HFFc6 (cell line): ENCODE data around the gene FBXO41. TPM values are rescaled to one million over a fixed set of nuclear protein-coding genes. Genes with fewer than 3 reads are reported as not detected.
A peak's percentile ranks its signal among the peaks of the same experiment; 100 is the strongest.

Source experiments
- DNase-seq: peaks from one replicate; pipeline ENCODE4 v3.0.0-alpha.2; 2018
- H3K27ac Mint-ChIP-seq: 2 replicates; pipeline ENCODE4 v1.8.0; 2020; ENCODE audit warnings: mild to moderate bottlenecking, mixed read lengths
- H3K27me3 Mint-ChIP-seq: 2 replicates; pipeline ENCODE4 v1.8.0; 2021; ENCODE audit warnings: mild to moderate bottlenecking, moderate library complexity, mixed read lengths; ENCODE audit not compliant: insufficient read depth
- H3K36me3 Mint-ChIP-seq: 2 replicates; pipeline ENCODE4 v1.8.0; 2021; ENCODE audit warnings: low read depth, mixed read lengths
- H3K4me1 Mint-ChIP-seq: 2 replicates; pipeline ENCODE4 v1.8.0; 2020; ENCODE audit warnings: low read depth, mixed read lengths
- H3K4me3 Mint-ChIP-seq: 2 replicates; pipeline ENCODE4 v1.8.0; 2020; ENCODE audit warnings: mild to moderate bottlenecking, moderate library complexity, mixed read lengths
- H3K9me3 Mint-ChIP-seq: 2 replicates; pipeline ENCODE4 v1.8.0; 2020; ENCODE audit warnings: mild to moderate bottlenecking, mixed read lengths
- total RNA-seq, 6 experiments: library from RNA; stranded (reverse); fragmentation: NEBNext Ultra II Directional; extraction: Animal tissue kit (Norgen Biotek cat#: 25700); gene quantifications; 2 replicates in 1 of 6; 3 replicates in 5 of 6; pipeline ENCODE4 v1.2.3, GENCODE V29; 2021
- TF ChIP-seq, protein P1 (sequence below): fragments of 200-600 bp; sonication (generic); IDR thresholded peaks from 2 replicates; pipeline ENCODE4 v1.5.0; 2021; ENCODE audit warnings: antibody characterized with exemption, mild to moderate bottlenecking

FBXO41 gene
- total RNA-seq, 6 experiments from 2014 or later = 0.80 to 1.7 (median 1.4) TPM

DNA sequence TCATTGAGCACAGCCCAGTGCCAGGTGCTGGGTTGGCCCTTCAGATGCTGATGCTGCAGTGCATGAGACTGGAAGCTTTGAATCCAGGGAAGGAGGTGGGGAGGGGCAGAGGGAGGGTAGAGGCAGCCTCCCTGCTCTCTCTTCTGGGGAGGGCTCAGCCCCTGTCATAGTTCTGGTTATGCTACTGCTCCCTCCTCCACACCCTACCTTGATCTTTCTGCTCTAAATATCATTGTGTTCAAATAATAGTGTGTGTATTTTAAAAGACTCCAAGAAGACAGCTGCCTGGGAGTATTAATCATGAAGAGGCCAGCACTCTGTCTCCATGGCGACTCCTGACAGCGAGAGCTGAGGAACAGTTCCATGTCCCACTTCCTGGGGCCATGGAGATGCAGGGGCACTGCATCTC is 12.9 kb upstream of the FBXO41 start:
- Mint-ChIP-seq H3K27me3 (peaks cover 41% of the 10 kb centered on the region), H3K4me1 (peaks cover 9% of the 10 kb centered on the region), H3K36me3 (no peaks in the 10 kb centered on the region), H3K4me3 (no peak overlapping the region), H3K27ac (no peak overlapping the region), H3K9me3 (no peaks in the 10 kb centered on the region)
- peak; percentile 24 for DNase-seq
- TF ChIP-seq, protein P1, sequence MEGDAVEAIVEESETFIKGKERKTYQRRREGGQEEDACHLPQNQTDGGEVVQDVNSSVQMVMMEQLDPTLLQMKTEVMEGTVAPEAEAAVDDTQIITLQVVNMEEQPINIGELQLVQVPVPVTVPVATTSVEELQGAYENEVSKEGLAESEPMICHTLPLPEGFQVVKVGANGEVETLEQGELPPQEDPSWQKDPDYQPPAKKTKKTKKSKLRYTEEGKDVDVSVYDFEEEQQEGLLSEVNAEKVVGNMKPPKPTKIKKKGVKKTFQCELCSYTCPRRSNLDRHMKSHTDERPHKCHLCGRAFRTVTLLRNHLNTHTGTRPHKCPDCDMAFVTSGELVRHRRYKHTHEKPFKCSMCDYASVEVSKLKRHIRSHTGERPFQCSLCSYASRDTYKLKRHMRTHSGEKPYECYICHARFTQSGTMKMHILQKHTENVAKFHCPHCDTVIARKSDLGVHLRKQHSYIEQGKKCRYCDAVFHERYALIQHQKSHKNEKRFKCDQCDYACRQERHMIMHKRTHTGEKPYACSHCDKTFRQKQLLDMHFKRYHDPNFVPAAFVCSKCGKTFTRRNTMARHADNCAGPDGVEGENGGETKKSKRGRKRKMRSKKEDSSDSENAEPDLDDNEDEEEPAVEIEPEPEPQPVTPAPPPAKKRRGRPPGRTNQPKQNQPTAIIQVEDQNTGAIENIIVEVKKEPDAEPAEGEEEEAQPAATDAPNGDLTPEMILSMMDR = no peak

DNA sequence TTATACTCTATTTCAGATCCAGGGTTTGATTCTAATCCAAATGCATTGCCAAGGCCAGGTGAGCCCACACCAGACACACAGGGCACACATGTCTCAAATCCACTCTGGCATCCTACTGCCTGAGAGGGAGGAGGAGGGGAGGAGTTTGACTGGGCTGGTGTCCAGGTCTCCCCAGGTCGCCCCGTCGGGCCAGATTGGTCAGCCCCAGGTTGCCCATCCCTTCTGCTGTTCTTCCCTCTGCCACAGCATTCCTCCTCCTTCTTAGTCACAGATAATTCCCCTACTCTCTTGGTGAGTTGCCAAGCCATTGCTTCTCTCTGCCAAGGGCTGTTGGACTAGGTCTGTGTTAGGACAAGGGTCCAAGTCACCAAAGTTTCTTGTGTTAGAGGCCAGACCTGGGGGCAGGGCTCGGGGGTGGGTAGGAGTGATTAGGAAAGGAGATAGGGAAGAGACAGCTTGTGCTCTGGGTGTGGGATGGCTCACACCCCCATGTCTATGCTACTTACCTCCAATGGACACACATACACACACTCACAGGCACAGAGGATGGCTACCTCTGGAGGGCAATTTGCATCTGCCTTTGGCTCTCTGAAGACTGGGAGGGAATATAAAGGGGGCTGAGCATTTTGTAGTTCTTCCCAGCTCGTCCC is 11.6 kb upstream of the FBXO41 start:
- Mint-ChIP-seq H3K36me3 (no peaks in the 10 kb centered on the region), H3K4me3 (no peak overlapping the region), H3K9me3 (no peaks in the 10 kb centered on the region), H3K27me3 (peaks cover 48% of the 10 kb centered on the region), H3K27ac (no peak overlapping the region), H3K4me1 (peaks cover 9% of the 10 kb centered on the region)
- DNase-seq = no peak
- TF ChIP-seq, protein P1 = no peak

DNA sequence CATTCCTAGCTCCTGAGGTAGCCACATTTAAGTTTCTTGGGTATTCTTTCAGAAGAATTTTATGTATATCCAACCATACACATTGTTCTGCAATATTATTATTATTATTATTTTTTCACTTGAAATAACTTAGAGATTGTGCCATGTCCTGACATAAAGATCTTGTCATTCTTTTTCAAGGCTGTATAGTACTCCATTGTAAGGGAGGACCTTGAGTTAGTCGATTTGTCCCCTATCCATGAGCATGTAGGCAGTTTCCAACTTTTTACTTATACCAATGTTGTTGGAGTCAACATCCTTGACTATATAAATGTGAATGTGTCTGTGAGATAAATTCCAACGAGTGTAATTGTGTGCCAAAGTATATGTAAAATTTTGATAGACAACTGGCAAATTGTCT is 10.0 kb upstream of the FBXO41 start:
- H3K36me3 Mint-ChIP-seq = no peaks in the 10 kb centered on the region
- H3K4me1 Mint-ChIP-seq = peaks cover 9% of the 10 kb centered on the region
- peaks cover 43% of the 10 kb centered on the region for H3K27me3 Mint-ChIP-seq
- TF ChIP-seq, protein P1 = no peak
- no peaks in the 10 kb centered on the region for H3K9me3 Mint-ChIP-seq
- no peak overlapping the region for H3K4me3 Mint-ChIP-seq
- H3K27ac Mint-ChIP-seq = no peak overlapping the region
- DNase-seq = no peak

DNA sequence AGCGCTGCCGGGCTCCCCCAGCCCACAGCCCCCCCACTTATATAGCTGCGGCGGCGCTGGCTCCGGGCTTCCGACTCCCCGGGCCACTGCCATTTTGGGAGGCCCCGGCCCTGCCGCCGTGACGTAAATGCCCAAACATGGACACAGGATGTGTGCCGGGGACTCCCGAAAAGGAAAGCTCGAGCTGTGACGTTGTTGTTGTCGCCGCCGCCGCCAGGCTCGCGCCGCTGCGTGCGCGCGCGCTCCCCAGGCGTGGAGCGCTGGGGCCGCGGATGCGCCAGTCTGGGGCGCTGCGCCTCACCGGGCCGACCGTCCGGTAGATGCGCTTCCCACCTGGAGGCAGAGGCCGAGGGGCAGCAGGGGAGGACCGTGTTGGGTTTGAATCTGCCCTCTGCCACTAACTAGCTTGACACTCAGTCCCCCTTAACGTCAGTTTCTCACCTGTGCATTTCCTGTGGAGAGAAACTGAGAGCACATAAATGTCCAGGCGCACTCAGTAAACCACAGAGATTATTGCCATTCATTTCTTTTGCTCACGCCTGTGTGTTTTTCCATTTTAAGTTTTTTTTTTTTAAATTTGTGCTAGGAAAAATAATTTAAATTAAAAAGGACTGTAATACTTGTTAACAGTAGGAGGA is 9.4 kb upstream of the FBXO41 start, which contains the start of gene EGR4:
EGR4 (minus strand) TSS at position 15 of the 638 bp plus-strand sequence. CDS start 231 bp downstream, outside the sequence.
- no peaks in the 10 kb centered on the region for H3K9me3 Mint-ChIP-seq
- H3K36me3 Mint-ChIP-seq = no peaks in the 10 kb centered on the region
- no peak within 1 kb of the TSS for H3K4me3 Mint-ChIP-seq
- peaks cover 45% of the 10 kb centered on the region for H3K27me3 Mint-ChIP-seq
- peaks cover 9% of the 10 kb centered on the region for H3K4me1 Mint-ChIP-seq
- peak; percentile 28 for DNase-seq
- H3K27ac Mint-ChIP-seq = no peak within 1 kb of the TSS
- TF ChIP-seq, protein P1 = no peak

DNA sequence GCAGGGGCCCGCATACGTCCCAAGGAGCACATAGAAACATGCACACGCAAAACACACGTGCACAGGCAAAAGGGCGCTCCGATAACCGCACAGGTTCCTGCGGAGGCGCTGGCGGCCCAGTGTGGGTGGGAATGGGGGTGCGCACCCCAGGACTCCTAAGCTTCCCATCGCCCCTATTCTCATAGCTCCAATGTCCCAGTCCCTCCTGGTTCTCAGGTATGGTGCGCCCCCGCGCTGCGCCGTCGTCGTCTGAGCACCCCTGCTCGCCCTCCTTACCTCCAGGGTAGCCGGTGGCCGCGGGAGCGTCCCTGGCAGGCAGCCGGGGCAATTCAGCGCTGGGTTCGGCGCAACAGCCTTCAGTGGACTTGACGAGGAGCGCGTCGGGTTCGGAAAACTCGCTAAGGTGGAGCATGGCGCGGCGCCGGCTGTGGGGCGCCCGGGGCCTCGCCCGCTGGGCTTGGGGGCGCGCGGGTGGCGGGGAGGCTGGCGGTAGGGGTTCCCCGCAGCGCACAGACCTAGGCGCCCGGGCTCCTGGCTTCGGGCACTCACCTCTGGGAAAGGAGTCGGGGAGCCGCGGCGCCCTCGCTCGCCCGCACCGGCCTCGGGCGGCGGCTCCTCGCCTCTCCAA is 8.7 kb upstream of the FBXO41 start:
- H3K27ac Mint-ChIP-seq = no peak overlapping the region
- TF ChIP-seq, protein P1 = no peak
- H3K4me3 Mint-ChIP-seq = no peak overlapping the region
- peaks cover 9% of the 10 kb centered on the region for H3K4me1 Mint-ChIP-seq
- H3K36me3 Mint-ChIP-seq = no peaks in the 10 kb centered on the region
- H3K9me3 Mint-ChIP-seq = no peaks in the 10 kb centered on the region
- no peak for DNase-seq
- H3K27me3 Mint-ChIP-seq = peaks cover 49% of the 10 kb centered on the region
